Caco-2 (cell line): ENCODE measurements around the gene TNFRSF6B. TPM values are rescaled to one million over a fixed set of nuclear protein-coding genes. Genes with fewer than 3 reads are reported as not detected.

Source experiments
- BruUV-seq: library from RNA; stranded (reverse); fragments of 400-500 nt; replicated peaks from 2 replicates; lab custom pipeline; 2021; lab: Mats Ljungman, UMichigan
- CTCF ChIA-PET: fragments of 300-600 bp; sonication (Branson Sonifier 250); formaldehyde crosslinking; loops from one replicate; lab custom pipeline; 2022; ENCODE audit warnings: antibody characterized with exemption; lab: Charles Lee
- POLR2A ChIA-PET: fragments of 300-600 bp; sonication (Branson Sonifier 250); formaldehyde crosslinking; loops from one replicate; lab custom pipeline; 2022; ENCODE audit warnings: antibody characterized with exemption; lab: Charles Lee
- DNase-seq, 2 experiments: peaks; one replicate each; pipeline versions ENCODE4 v3.0.0 to v3.0.0-alpha.2; 2020 to 2022
- H3K27me3 ChIP-seq: replicated peaks from 2 replicates; pipeline ENCODE4 v1.6.0; 2011; ENCODE audit warnings: low read length; ENCODE audit not compliant: control insufficient read depth, insufficient read depth
- H3K36me3 ChIP-seq: 2 replicates; pipeline ENCODE4 v1.5.1; 2011; ENCODE audit warnings: low read length; ENCODE audit not compliant: control insufficient read depth, insufficient read depth
- H3K4me1 ChIP-seq: fragments of 250-450 bp; sonication (Bioruptor Pico); 2 replicates; pipeline ENCODE4 v1.5.1; 2020; ENCODE audit warnings: mild to moderate bottlenecking
- H3K4me3 ChIP-seq: 2 replicates; pipeline ENCODE4 v1.5.1; 2011; ENCODE audit warnings: low read depth, mild to moderate bottlenecking, control low read depth, low read length
- H3K9me3 ChIP-seq: fragments of 250-450 bp; sonication (Bioruptor Pico); 2 replicates; pipeline ENCODE4 v1.5.1; 2020; ENCODE audit warnings: mild to moderate bottlenecking, moderate library complexity
- H3K27ac Mint-ChIP-seq: one replicate; pipeline ENCODE4 v1.8.0; 2022; ENCODE audit warnings: mixed read lengths; ENCODE audit not compliant: unreplicated experiment
- H3K27me3 Mint-ChIP-seq: one replicate; pipeline ENCODE4 v1.8.0; 2022; ENCODE audit warnings: mixed read lengths; ENCODE audit not compliant: insufficient read depth, unreplicated experiment
- H3K36me3 Mint-ChIP-seq: one replicate; pipeline ENCODE4 v1.8.0; 2022; ENCODE audit warnings: mild to moderate bottlenecking, mixed read lengths; ENCODE audit not compliant: insufficient read depth, unreplicated experiment
- H3K4me1 Mint-ChIP-seq: one replicate; pipeline ENCODE4 v1.8.0; 2022; ENCODE audit warnings: low read depth, mixed read lengths; ENCODE audit not compliant: unreplicated experiment
- H3K4me3 Mint-ChIP-seq: one replicate; pipeline ENCODE4 v1.8.0; 2022; ENCODE audit warnings: mild to moderate bottlenecking, moderate library complexity, mixed read lengths; ENCODE audit not compliant: unreplicated experiment
- H3K9me3 Mint-ChIP-seq: one replicate; pipeline ENCODE4 v1.8.0; 2022; ENCODE audit warnings: mixed read lengths; ENCODE audit not compliant: unreplicated experiment
- CTCF ChIP-seq, 2 experiments: fragments of 200-600 bp in 1 of 2; IDR thresholded peaks; 1 replicate in 1 of 2; 2 replicates in 1 of 2; pipeline versions ENCODE4 v1.5.1 to v1.8.0; 2011 to 2022; ENCODE audit warnings: antibody characterized with exemption in 1 of 2, control low read depth in 1 of 2, inconsistent platforms in 1 of 2, low read depth in 1 of 2, low read length in 1 of 2, mild to moderate bottlenecking in 1 of 2, moderate library complexity in 1 of 2; ENCODE audit not compliant: insufficient read depth in 1 of 2, severe bottlenecking in 1 of 2, unreplicated experiment in 1 of 2
- intact Hi-C: fragments of 100-400 bp; cut with micrococcal nuclease; formaldehyde crosslinking; loops from one replicate; pipeline ENCODE4 v1.10.0; 2022; ENCODE audit not compliant: unreplicated experiment
- total RNA-seq: library from RNA; stranded (reverse); gene quantifications from 2 replicates; pipeline ENCODE4 v1.2.3, GENCODE V29; 2022

TNFRSF6B gene
- total RNA-seq, 1 experiment from 2014 or later = not detected

GRCh38 chr20:63742381-63743024, 46.1 kb downstream of the TNFRSF6B start:
- no peak for DNase-seq
- Mint-ChIP-seq H3K9me3 (no peaks in the 10 kb centered on the region), H3K4me1 (no peaks in the 10 kb centered on the region), H3K27me3 (no peaks in the 10 kb centered on the region), H3K36me3 (peaks cover 75% of the 10 kb centered on the region), H3K27ac (no peak overlapping the region), H3K4me3 (no peak overlapping the region)
- ChIA-PET POLR2A (no interaction called here), CTCF (no interaction called here)
- no peaks in the 10 kb centered on the region for H3K27me3 ChIP-seq
- H3K4me3 ChIP-seq = no peak overlapping the region
- H3K4me1 ChIP-seq = peaks cover 28% of the 10 kb centered on the region
- TF ChIP-seq CTCF (IDR thresholded peaks at IDR 0.05; ENCODE audit: insufficient read depth in 1 of 2, low read depth in 1 of 2, low read length in 1 of 2, severe bottlenecking in 1 of 2, unreplicated experiment in 1 of 2) = no peak
- intact Hi-C loops = no loop called here
- BruUV-seq = no TSS peak
- H3K36me3 ChIP-seq = peaks cover 9% of the 10 kb centered on the region
- no peaks in the 10 kb centered on the region for H3K9me3 ChIP-seq

GRCh38 chr20:63743210-63743970, 46.9 kb downstream of the TNFRSF6B start:
- BruUV-seq = TSS peak; percentile 22
- H3K4me3 ChIP-seq = no peak overlapping the region
- Mint-ChIP-seq H3K27me3 (no peaks in the 10 kb centered on the region), H3K36me3 (peaks cover 68% of the 10 kb centered on the region), H3K27ac (no peak overlapping the region), H3K9me3 (no peaks in the 10 kb centered on the region), H3K4me3 (no peak overlapping the region), H3K4me1 (no peaks in the 10 kb centered on the region)
- no peak for DNase-seq
- no peaks in the 10 kb centered on the region for H3K9me3 ChIP-seq
- intact Hi-C loops = no loop called here
- no peaks in the 10 kb centered on the region for H3K27me3 ChIP-seq
- CTCF ChIA-PET = no interaction called here
- peaks cover 24% of the 10 kb centered on the region for H3K4me1 ChIP-seq
- POLR2A ChIA-PET = no interaction called here
- no peak for TF ChIP-seq CTCF (IDR thresholded peaks at IDR 0.05; ENCODE audit: insufficient read depth in 1 of 2, low read depth in 1 of 2, low read length in 1 of 2, severe bottlenecking in 1 of 2, unreplicated experiment in 1 of 2)
- H3K36me3 ChIP-seq = peaks cover 9% of the 10 kb centered on the region

GRCh38 chr20:63744158-63744557, 47.7 kb downstream of the TNFRSF6B start:
- intact Hi-C loops = no loop called here
- no peak for DNase-seq
- no peaks in the 10 kb centered on the region for H3K9me3 Mint-ChIP-seq
- H3K4me1 Mint-ChIP-seq = no peaks in the 10 kb centered on the region
- H3K36me3 Mint-ChIP-seq = peaks cover 61% of the 10 kb centered on the region
- no peak overlapping the region for H3K4me3 Mint-ChIP-seq
- ChIA-PET POLR2A (interaction anchor here (0.5 kb wide), 1 partner anchor 224 kb away, joined by 3 read pairs; no protein-coding TSS in a partner anchor), CTCF (interaction anchor here (0.7 kb wide), 1 partner anchor 37 kb away, joined by 3 read pairs; no protein-coding TSS in a partner anchor)
- peaks cover 16% of the 10 kb centered on the region for H3K4me1 ChIP-seq
- TF ChIP-seq CTCF (IDR thresholded peaks at IDR 0.05; ENCODE audit: insufficient read depth in 1 of 2, low read depth in 1 of 2, low read length in 1 of 2, severe bottlenecking in 1 of 2, unreplicated experiment in 1 of 2) = no peak
- no peak overlapping the region for H3K4me3 ChIP-seq
- BruUV-seq = no TSS peak
- no peaks in the 10 kb centered on the region for H3K27me3 Mint-ChIP-seq
- no peak overlapping the region for H3K27ac Mint-ChIP-seq
- H3K27me3 ChIP-seq = no peaks in the 10 kb centered on the region
- no peaks in the 10 kb centered on the region for H3K9me3 ChIP-seq
- peaks cover 9% of the 10 kb centered on the region for H3K36me3 ChIP-seq
